Suprapubic skin (tissue), 4 donors: ENCODE measurements around the gene EPHA2. TPM values are rescaled to one million over a fixed set of nuclear protein-coding genes. Genes with fewer than 3 reads are reported as not detected.
A peak's percentile ranks its signal among the peaks of the same experiment; 100 is the strongest.
"Not testable (repeated sequence)": the region's sequence is repeated elsewhere in the genome, so short reads cannot be mapped to it uniquely, and the experiment has no call there.

Source experiments
- DNase-seq, 2 donors: peaks; one replicate each; pipeline ENCODE4 v3.0.0-alpha.2; 2019; ENCODE audit warnings: low spot score in 2 of 2
- H3K27ac ChIP-seq: fragments of 200-600 bp; sonication (generic); one replicate; pipeline ENCODE4 v1.5.1; 2019
- H3K27me3 ChIP-seq: fragments of 200-600 bp; sonication (generic); one replicate; pipeline ENCODE4 v1.5.1; 2019
- H3K36me3 ChIP-seq: fragments of 200-600 bp; sonication (generic); one replicate; pipeline ENCODE4 v1.5.1; 2019
- H3K4me1 ChIP-seq: fragments of 200-600 bp; sonication (generic); one replicate; pipeline ENCODE4 v1.5.1; 2019
- H3K4me3 ChIP-seq: fragments of 200-600 bp; sonication (generic); one replicate; pipeline ENCODE4 v1.5.1; 2019; ENCODE audit warnings: mild to moderate bottlenecking
- H3K9me3 ChIP-seq: fragments of 200-600 bp; sonication (generic); one replicate; pipeline ENCODE4 v1.5.1; 2019
- EP300 ChIP-seq: sonication (generic); formaldehyde crosslinking; IDR thresholded peaks from one replicate; pipeline ENCODE4 v1.6.1; 2017; ENCODE audit warnings: antibody characterized with exemption
- POLR2A ChIP-seq, 2 donors: fragments of 450-650 bp; IDR thresholded peaks; one replicate each; pipeline ENCODE4 v1.6.1; 2017; ENCODE audit warnings: antibody characterized with exemption in 2 of 2, mild to moderate bottlenecking in 2 of 2, moderate library complexity in 2 of 2
- POLR2AphosphoS5 ChIP-seq, 3 donors: sonication (generic); formaldehyde crosslinking; IDR thresholded peaks; one replicate each; pipeline ENCODE4 v1.6.1; 2017; ENCODE audit warnings: antibody characterized with exemption in 3 of 3
- WGBS: methylation state at CpG from one replicate; pipeline ENCODE4 v1.1.5; 2018; 5-methylcytosine and 5-hydroxymethylcytosine counted together
- total RNA-seq, 4 donors: library from RNA; depleted of rRNA; stranded (reverse); fragments of >200 nt; gene quantifications; one replicate each; pipeline ENCODE4 v1.1.0, GENCODE V29; 2016
- TF ChIP-seq, protein P1 (sequence below), 2 donors: fragments of 200-600 bp in 1 of 2; fragments of 450-650 bp in 1 of 2; sonication (generic) in 1 of 2; IDR thresholded peaks; one replicate each; pipeline ENCODE4 v1.5.1; 2016 to 2019; ENCODE audit warnings: antibody characterized with exemption in 2 of 2, mild to moderate bottlenecking in 1 of 2, moderate library complexity in 1 of 2

The EPHA2 gene
- total RNA-seq, 4 donors from 2014 or later = 59.0 to 145 (median 104) TPM

DNA sequence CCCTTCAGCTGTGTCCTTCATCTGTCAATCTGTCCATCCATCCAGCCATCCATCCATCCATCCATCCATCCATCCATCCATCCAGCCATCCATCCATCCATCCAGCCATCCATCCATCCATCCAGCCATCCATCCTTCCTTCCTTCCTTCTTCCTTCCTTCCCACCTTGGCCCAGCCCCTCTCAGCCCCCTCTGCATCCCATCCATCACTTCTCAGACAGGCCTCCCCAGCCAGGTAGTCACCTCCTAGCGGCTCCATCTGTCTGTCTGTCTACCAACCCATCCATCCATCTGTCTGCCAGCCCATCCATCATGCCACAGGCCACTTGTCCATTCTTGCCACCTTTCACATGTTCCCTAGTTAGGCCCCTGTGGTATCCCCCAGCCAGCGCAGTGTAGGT is 10.2 kb upstream of the EPHA2 start:
- 44% methylated on average over 2 of the region's 2 CpGs for WGBS
- peaks cover 19% of the 10 kb centered on the region for H3K4me1 ChIP-seq
- DNase-seq = no peak
- TF ChIP-seq EP300 (no peak), POLR2A (IDR thresholded peaks at IDR 0.05) (no peak), POLR2AphosphoS5 (IDR thresholded peaks at IDR 0.05) (no peak)
- TF ChIP-seq, protein P1, sequence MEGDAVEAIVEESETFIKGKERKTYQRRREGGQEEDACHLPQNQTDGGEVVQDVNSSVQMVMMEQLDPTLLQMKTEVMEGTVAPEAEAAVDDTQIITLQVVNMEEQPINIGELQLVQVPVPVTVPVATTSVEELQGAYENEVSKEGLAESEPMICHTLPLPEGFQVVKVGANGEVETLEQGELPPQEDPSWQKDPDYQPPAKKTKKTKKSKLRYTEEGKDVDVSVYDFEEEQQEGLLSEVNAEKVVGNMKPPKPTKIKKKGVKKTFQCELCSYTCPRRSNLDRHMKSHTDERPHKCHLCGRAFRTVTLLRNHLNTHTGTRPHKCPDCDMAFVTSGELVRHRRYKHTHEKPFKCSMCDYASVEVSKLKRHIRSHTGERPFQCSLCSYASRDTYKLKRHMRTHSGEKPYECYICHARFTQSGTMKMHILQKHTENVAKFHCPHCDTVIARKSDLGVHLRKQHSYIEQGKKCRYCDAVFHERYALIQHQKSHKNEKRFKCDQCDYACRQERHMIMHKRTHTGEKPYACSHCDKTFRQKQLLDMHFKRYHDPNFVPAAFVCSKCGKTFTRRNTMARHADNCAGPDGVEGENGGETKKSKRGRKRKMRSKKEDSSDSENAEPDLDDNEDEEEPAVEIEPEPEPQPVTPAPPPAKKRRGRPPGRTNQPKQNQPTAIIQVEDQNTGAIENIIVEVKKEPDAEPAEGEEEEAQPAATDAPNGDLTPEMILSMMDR (IDR thresholded peaks at IDR 0.05) = no peak
- H3K27ac ChIP-seq = no peak overlapping the region
- H3K27me3 ChIP-seq = no peaks in the 10 kb centered on the region
- no peaks in the 10 kb centered on the region for H3K9me3 ChIP-seq
- H3K4me3 ChIP-seq = no peak overlapping the region
- H3K36me3 ChIP-seq = no peaks in the 10 kb centered on the region

DNA sequence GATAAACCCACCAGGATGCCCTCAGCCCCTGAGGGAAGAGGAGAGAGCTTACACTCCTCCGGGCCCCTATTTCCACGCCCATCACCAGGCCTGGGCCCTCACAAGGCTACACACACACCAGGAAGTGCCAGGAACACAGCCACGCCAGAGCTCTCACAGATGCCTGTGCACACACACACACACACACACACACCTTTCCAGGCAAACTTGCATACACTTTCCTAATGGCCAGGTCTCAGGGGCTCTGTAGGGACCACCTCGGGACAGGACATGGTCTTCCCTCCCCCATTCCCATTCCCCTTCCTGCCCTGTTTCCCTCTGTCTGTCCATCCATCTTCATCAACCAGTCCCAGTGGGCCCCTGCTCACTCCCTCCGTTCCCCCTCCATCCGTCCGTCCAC is 9.7 kb upstream of the EPHA2 start:
- H3K4me1 ChIP-seq = peaks cover 19% of the 10 kb centered on the region
- no peaks in the 10 kb centered on the region for H3K36me3 ChIP-seq
- TF ChIP-seq, protein P1 (IDR thresholded peaks at IDR 0.05) = no peak
- TF ChIP-seq POLR2A (IDR thresholded peaks at IDR 0.05) (no peak), EP300 (no peak), POLR2AphosphoS5 (IDR thresholded peaks at IDR 0.05) (no peak)
- no peaks in the 10 kb centered on the region for H3K27me3 ChIP-seq
- no peak for DNase-seq
- H3K27ac ChIP-seq = peak overlapping the region; percentile 3
- 77% methylated on average over 7 of the region's 7 CpGs for WGBS
- no peak overlapping the region for H3K4me3 ChIP-seq
- H3K9me3 ChIP-seq = no peaks in the 10 kb centered on the region

DNA sequence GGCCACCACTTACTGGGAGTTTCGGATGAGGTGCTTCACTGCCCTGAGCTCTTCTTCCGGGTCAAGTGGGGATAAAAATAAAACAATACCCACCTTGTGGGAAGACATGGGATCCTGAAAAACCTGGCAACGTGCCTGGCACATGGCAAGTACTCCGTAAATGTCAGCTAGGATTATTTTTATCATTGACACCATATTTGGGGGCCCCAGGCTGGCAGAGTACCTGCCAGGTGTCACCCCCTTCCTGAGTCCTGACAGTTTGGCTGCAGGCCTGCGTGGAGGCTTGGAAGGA is 9.2 kb upstream of the EPHA2 start:
- Histone ChIP-seq H3K36me3 (no peaks in the 10 kb centered on the region), H3K27me3 (no peaks in the 10 kb centered on the region), H3K4me1 (peaks cover 22% of the 10 kb centered on the region), H3K9me3 (no peaks in the 10 kb centered on the region), H3K27ac (no peak overlapping the region), H3K4me3 (no peak overlapping the region)
- no peak for DNase-seq
- WGBS = 54% methylated on average over 5 of the region's 5 CpGs
- TF ChIP-seq POLR2AphosphoS5 (IDR thresholded peaks at IDR 0.05) (no peak), EP300 (no peak), POLR2A (IDR thresholded peaks at IDR 0.05) (no peak)
- TF ChIP-seq, protein P1 (IDR thresholded peaks at IDR 0.05) = no peak

DNA sequence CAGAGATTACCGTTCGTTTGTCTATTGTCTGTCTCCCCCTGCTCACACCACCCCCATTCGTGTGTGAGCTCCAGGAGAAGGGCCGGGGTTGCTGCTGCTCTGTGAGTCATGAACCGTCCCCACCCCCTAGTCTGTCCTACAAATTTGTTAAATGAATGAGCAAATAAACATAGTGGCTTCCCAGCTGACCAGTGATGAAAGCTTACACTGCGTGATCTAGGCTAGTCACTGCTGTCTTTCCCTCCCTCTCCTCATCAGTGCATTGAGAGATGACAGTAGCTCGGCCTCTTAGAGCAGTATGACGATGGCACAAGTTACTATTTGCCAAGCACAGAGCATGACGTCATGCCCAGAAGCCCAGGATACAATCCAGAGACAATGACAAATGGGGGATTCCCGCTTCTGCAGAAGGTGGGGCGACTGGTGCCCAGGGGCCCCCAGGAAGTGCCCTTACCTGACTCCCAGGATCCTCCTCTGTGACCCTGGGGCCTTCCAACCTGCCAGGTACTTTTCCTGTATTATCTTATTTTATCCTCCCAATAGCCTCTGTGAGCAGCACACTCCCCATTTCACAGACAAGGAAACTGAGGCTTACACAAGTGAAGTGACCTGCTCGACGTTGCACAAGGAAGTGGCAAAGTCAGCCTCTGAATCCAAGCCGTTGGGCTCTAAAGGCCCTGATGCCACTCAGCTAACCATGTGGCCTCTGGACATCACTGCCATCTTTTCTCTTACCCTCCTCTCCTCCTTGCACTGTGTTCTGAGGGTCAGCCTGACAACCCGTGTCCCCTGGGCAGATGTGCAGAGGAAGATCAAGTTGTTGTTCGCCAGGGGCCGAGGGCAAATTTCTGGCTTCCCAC is 8.6 kb upstream of the EPHA2 start:
- Histone ChIP-seq H3K4me1 (peaks cover 27% of the 10 kb centered on the region), H3K27me3 (no peaks in the 10 kb centered on the region), H3K9me3 (no peaks in the 10 kb centered on the region), H3K4me3 (no peak overlapping the region), H3K36me3 (no peaks in the 10 kb centered on the region), H3K27ac (no peak overlapping the region)
- WGBS = 52% methylated on average over 17 of the region's 17 CpGs
- DNase-seq = no peak
- TF ChIP-seq POLR2AphosphoS5 (IDR thresholded peaks at IDR 0.05) = no peak
- no peak for TF ChIP-seq EP300
- TF ChIP-seq, protein P1 (IDR thresholded peaks at IDR 0.05) = no peak
- TF ChIP-seq POLR2A (IDR thresholded peaks at IDR 0.05) = no peak

DNA sequence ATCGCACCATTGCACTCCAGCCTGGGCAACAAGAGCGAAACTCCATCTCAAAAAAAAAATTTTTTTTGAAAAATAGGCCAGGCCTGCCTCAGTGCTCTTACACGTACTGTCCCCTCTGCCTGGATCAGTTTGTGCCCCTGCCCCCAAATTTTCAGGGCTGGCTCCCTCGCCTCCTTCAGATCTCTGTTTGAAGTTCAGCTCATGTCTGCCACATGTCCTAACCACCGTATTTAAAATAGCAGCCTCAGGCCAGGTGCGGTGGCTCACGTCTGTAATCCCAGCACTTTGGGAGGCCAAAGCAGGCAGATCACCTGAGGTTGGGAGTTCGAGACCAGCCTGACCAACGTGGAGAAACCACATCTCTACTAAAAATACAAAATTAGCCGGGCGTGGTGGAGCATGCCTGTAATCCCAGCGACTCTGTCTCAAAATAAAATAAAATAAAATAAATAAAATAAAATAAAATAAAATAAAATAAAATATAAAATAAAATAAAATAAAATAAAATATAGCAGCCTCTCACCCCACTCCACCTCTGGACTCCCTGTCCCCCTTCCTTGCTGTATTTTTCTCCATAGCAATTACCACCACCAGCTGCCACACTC is 7.8 kb upstream of the EPHA2 start:
- peaks cover 33% of the 10 kb centered on the region for H3K4me1 ChIP-seq
- DNase-seq, H3K27ac ChIP-seq, H3K36me3 ChIP-seq, H3K27me3 ChIP-seq, H3K4me3 ChIP-seq, H3K9me3 ChIP-seq: not testable (repeated sequence)
- WGBS = 80% methylated on average over 12 of the region's 12 CpGs
